Measurements from ENCODE around the gene HMCN1. TPM values are rescaled to one million over a fixed set of nuclear protein-coding genes. Genes with fewer than 3 reads are reported as not detected.
A peak's percentile ranks its signal among the peaks of the same experiment; 100 is the strongest.

Gene HMCN1
- total and polyA plus RNA-seq, 2 donors from 2014 or later, result 0.97 to 2.7 TPM

GRCh38 chr1:185934476-185935189 is 200.4 kb downstream of the HMCN1 start:
- Histone ChIP-seq H3K9ac (ENCODE audit: low read length in 3 of 3) (no peak overlapping the region), H3K4me1 (ENCODE audit: control insufficient read depth in 2 of 3, insufficient read depth in 2 of 3, low read depth in 1 of 3, low read length in 3 of 3) (peaks cover 0 to 2% (median 0%) of the 10 kb centered on the region in 3 donors), H3K27ac (ENCODE audit: low read depth in 2 of 2, low read length in 2 of 2) (peak overlapping the region in 1 of 2 donors; percentile 41), H3K9me3 (ENCODE audit: control insufficient read depth in 2 of 3, insufficient read depth in 1 of 3, low read length in 3 of 3) (peaks cover 0 to 3% (median 0%) of the 10 kb centered on the region in 3 donors), H3K27me3 (ENCODE audit: control insufficient read depth, insufficient read depth, low read length) (no peaks in the 10 kb centered on the region), H3K36me3 (ENCODE audit: control insufficient read depth in 2 of 3, insufficient read depth in 3 of 3, low read length in 3 of 3) (no peaks in the 10 kb centered on the region), H3K4me3 (ENCODE audit: low read length in 3 of 3) (peak overlapping the region in 2 of 3 donors; percentile 4 to 44)
- TF ChIP-seq CTCF (IDR thresholded peaks at IDR 0.05; ENCODE audit: borderline replicate concordance, extremely low read depth, insufficient read depth), result no peak
- peak in 2 of 5 donors; percentile 51 to 65 for DNase-seq
- intact Hi-C loops (cut with DNase I), result no loop called here
- FAIRE-seq, result peak; percentile 32

GRCh38 chr1:185935360-185935759 is 201.2 kb downstream of the HMCN1 start:
- no peak for TF ChIP-seq CTCF (IDR thresholded peaks at IDR 0.05; ENCODE audit: borderline replicate concordance, extremely low read depth, insufficient read depth)
- Histone ChIP-seq H3K27me3 (ENCODE audit: control insufficient read depth, insufficient read depth, low read length) (no peaks in the 10 kb centered on the region), H3K4me3 (ENCODE audit: low read length in 3 of 3) (no peak overlapping the region), H3K9me3 (ENCODE audit: control insufficient read depth in 2 of 3, insufficient read depth in 1 of 3, low read length in 3 of 3) (peaks cover 0 to 3% (median 0%) of the 10 kb centered on the region in 3 donors), H3K36me3 (ENCODE audit: control insufficient read depth in 2 of 3, insufficient read depth in 3 of 3, low read length in 3 of 3) (no peaks in the 10 kb centered on the region), H3K4me1 (ENCODE audit: control insufficient read depth in 2 of 3, insufficient read depth in 2 of 3, low read depth in 1 of 3, low read length in 3 of 3) (no peaks in the 10 kb centered on the region), H3K9ac (ENCODE audit: low read length in 3 of 3) (no peak overlapping the region), H3K27ac (ENCODE audit: low read depth in 2 of 2, low read length in 2 of 2) (no peak overlapping the region)
- intact Hi-C loops (cut with DNase I), result no loop called here
- DNase-seq, result no peak
- FAIRE-seq, result no peak

GRCh38 chr1:185936641-185937040 is 202.4 kb downstream of the HMCN1 start:
- FAIRE-seq, result no peak
- Histone ChIP-seq H3K9ac (ENCODE audit: low read length in 3 of 3) (no peak overlapping the region), H3K27me3 (ENCODE audit: control insufficient read depth, insufficient read depth, low read length) (no peaks in the 10 kb centered on the region), H3K36me3 (ENCODE audit: control insufficient read depth in 2 of 3, insufficient read depth in 3 of 3, low read length in 3 of 3) (no peaks in the 10 kb centered on the region), H3K4me3 (ENCODE audit: low read length in 3 of 3) (no peak overlapping the region), H3K4me1 (ENCODE audit: control insufficient read depth in 2 of 3, insufficient read depth in 2 of 3, low read depth in 1 of 3, low read length in 3 of 3) (no peaks in the 10 kb centered on the region), H3K27ac (ENCODE audit: low read depth in 2 of 2, low read length in 2 of 2) (no peak overlapping the region), H3K9me3 (ENCODE audit: control insufficient read depth in 2 of 3, insufficient read depth in 1 of 3, low read length in 3 of 3) (peaks cover 0 to 3% (median 0%) of the 10 kb centered on the region in 3 donors)
- no peak for DNase-seq
- no peak for TF ChIP-seq CTCF (IDR thresholded peaks at IDR 0.05; ENCODE audit: borderline replicate concordance, extremely low read depth, insufficient read depth)
- intact Hi-C loops (cut with DNase I), result no loop called here

Data from kidney (tissue), 14 donors.